Measurements from ENCODE around the gene TMCC3.
"Not testable (repeated sequence)": the region's sequence is repeated elsewhere in the genome, so short reads cannot be mapped to it uniquely, and the experiment has no call there.

The TMCC3 gene

GRCh38 chr12:94597268-94597667 lies 53.1 kb downstream of the TMCC3 start:
- DNase-seq, result no peak

- DNase-seq, result no peak
Observed at GRCh38 chr12:94596596-94596995, 53.8 kb downstream of the TMCC3 start.

- no peak for DNase-seq
Observed at GRCh38 chr12:94595152-94595551, 55.2 kb downstream of the TMCC3 start.

GRCh38 chr12:94594443-94594825 lies 55.9 kb downstream of the TMCC3 start:
- no peak for DNase-seq

GRCh38 chr12:94593822-94594442 lies 56.4 kb downstream of the TMCC3 start:
- DNase-seq, result no peak

- DNase-seq, result not testable (repeated sequence)
Observed at GRCh38 chr12:94592723-94593122, 57.6 kb downstream of the TMCC3 start.

GRCh38 chr12:94592080-94592479 lies 58.3 kb downstream of the TMCC3 start:
- no peak for DNase-seq

- DNase-seq, result no peak
Observed at GRCh38 chr12:94590428-94590827, 59.9 kb downstream of the TMCC3 start.

GRCh38 chr12:94589591-94590001 lies 60.8 kb downstream of the TMCC3 start:
- no peak for DNase-seq

- no peak for DNase-seq
Observed at GRCh38 chr12:94588346-94588745, 62.0 kb downstream of the TMCC3 start.

GRCh38 chr12:94587266-94588241 lies 62.8 kb downstream of the TMCC3 start:
- no peak for DNase-seq

- no peak for DNase-seq
Observed at GRCh38 chr12:94586589-94587259, 63.6 kb downstream of the TMCC3 start.

- no peak for DNase-seq
Observed at GRCh38 chr12:94585626-94586025, 64.7 kb downstream of the TMCC3 start.

GRCh38 chr12:94584377-94584776 lies 66.0 kb downstream of the TMCC3 start:
- no peak for DNase-seq

GRCh38 chr12:94582591-94582990 lies 67.8 kb downstream of the TMCC3 start:
- DNase-seq, result no peak

- no peak for DNase-seq
Observed at GRCh38 chr12:94575645-94576403, 74.5 kb downstream of the TMCC3 start.

- no peak for DNase-seq
Observed at GRCh38 chr12:94575024-94575423, 75.3 kb downstream of the TMCC3 start.

GRCh38 chr12:94571556-94571955 lies 78.8 kb downstream of the TMCC3 start:
- no peak for DNase-seq

GRCh38 chr12:94570161-94570560 lies 80.2 kb downstream of the TMCC3 start:
- DNase-seq, result no peak

GRCh38 chr12:94567761-94568160 lies 82.6 kb downstream of the TMCC3 start:
- DNase-seq, result no peak

- no peak for DNase-seq
Observed at GRCh38 chr12:94566345-94566744, 84.0 kb downstream of the TMCC3 start.

- DNase-seq, result no peak
Observed at GRCh38 chr12:94565683-94566082, 84.7 kb downstream of the TMCC3 start.

GRCh38 chr12:94563286-94563685 lies 87.1 kb downstream of the TMCC3 start:
- no peak for DNase-seq

Measured in cortex of kidney (tissue), 1 donor.